ENCODE measurements around the gene CRADD.
"Not testable (repeated sequence)": the region's sequence is repeated elsewhere in the genome, so short reads cannot be mapped to it uniquely, and the experiment has no call there.

CRADD gene

GRCh38 chr12:93784339-93785086 is 107.3 kb downstream of the CRADD start:
- peak; percentile 67 for DNase-seq (ENCODE audit: low spot score)

GRCh38 chr12:93785249-93786010 is 108.3 kb downstream of the CRADD start:
- peak; percentile 45 for DNase-seq (ENCODE audit: low spot score)

GRCh38 chr12:93786656-93787397 is 109.7 kb downstream of the CRADD start:
- no peak for DNase-seq (ENCODE audit: low spot score)

GRCh38 chr12:93788853-93789252 is 111.7 kb downstream of the CRADD start:
- DNase-seq (ENCODE audit: low spot score): no peak

GRCh38 chr12:93789767-93790166 is 112.6 kb downstream of the CRADD start:
- no peak for DNase-seq (ENCODE audit: low spot score)

- no peak for DNase-seq (ENCODE audit: low spot score)
Measured at GRCh38 chr12:93790472-93791152, 113.4 kb downstream of the CRADD start.

- no peak for DNase-seq (ENCODE audit: low spot score)
Measured at GRCh38 chr12:93793007-93793406, 115.8 kb downstream of the CRADD start.

GRCh38 chr12:93793983-93794382 is 116.8 kb downstream of the CRADD start:
- no peak for DNase-seq (ENCODE audit: low spot score)

GRCh38 chr12:93794738-93795137 is 117.6 kb downstream of the CRADD start:
- no peak for DNase-seq (ENCODE audit: low spot score)

GRCh38 chr12:93795352-93795751 is 118.2 kb downstream of the CRADD start:
- DNase-seq (ENCODE audit: low spot score): no peak

- no peak for DNase-seq (ENCODE audit: low spot score)
Measured at GRCh38 chr12:93796729-93797128, 119.6 kb downstream of the CRADD start.

GRCh38 chr12:93798279-93799151 is 121.3 kb downstream of the CRADD start:
- DNase-seq (ENCODE audit: low spot score): no peak

- DNase-seq (ENCODE audit: low spot score): not testable (repeated sequence)
Measured at GRCh38 chr12:93801666-93802065, 124.5 kb downstream of the CRADD start.

GRCh38 chr12:93802293-93802692 is 125.1 kb downstream of the CRADD start:
- DNase-seq (ENCODE audit: low spot score): no peak

- DNase-seq (ENCODE audit: low spot score): peak; percentile 64
Measured at GRCh38 chr12:93802698-93803423, 125.7 kb downstream of the CRADD start.

GRCh38 chr12:93803424-93803807 is 126.2 kb downstream of the CRADD start:
- DNase-seq (ENCODE audit: low spot score): no peak

- no peak for DNase-seq (ENCODE audit: low spot score)
Measured at GRCh38 chr12:93804392-93805179, 127.4 kb downstream of the CRADD start.

- DNase-seq (ENCODE audit: low spot score): no peak
Measured at GRCh38 chr12:93805736-93806141, 128.6 kb downstream of the CRADD start.

GRCh38 chr12:93807354-93807753 is 130.2 kb downstream of the CRADD start:
- no peak for DNase-seq (ENCODE audit: low spot score)
